A549 (cell line): ENCODE measurements around the gene CDH26. TPM values are rescaled to one million over a fixed set of nuclear protein-coding genes. Genes with fewer than 3 reads are reported as not detected.

Experiments
- ATAC-seq, 2 experiments: fragments of 200-7000 bp in 1 of 2; fragments of >200 bp in 1 of 2; cut with Nextera tagmentation in 1 of 2; cut with Tn5 transposase in 1 of 2; 3 replicates each; pipeline versions ENCODE4 v1.8.0 to v1.9.1; 2018 to 2020; ENCODE audit warnings: mild to moderate bottlenecking in 1 of 2, moderate library complexity in 1 of 2
- CTCF ChIA-PET: fragments of 300-600 bp; sonication (Branson Sonifier 250); formaldehyde crosslinking; extraction: SDS; loops from one replicate; lab custom pipeline; 2021; ENCODE audit warnings: antibody characterized with exemption, inconsistent platforms; lab: Yijun Ruan, JAX
- POLR2A ChIA-PET: fragments of 350-600 bp; formaldehyde crosslinking; extraction: SDS; loops from one replicate; lab custom pipeline; 2021; ENCODE audit warnings: antibody characterized with exemption, inconsistent platforms; lab: Yijun Ruan, JAX
- DNase-seq, 2 experiments: peaks; one replicate each; pipeline versions ENCODE4 v3.0.0 to v3.0.0-alpha.2; 2011 to 2016; ENCODE audit warnings: low read depth in 1 of 2, low spot score in 1 of 2
- FAIRE-seq: peaks from 2 replicates; lab custom pipeline; 2011; peaks lifted over from hg19 to GRCh38; lab: Jason Lieb, UNC
- H3K27ac ChIP-seq, 2 experiments: fragments of >200 bp; sonication (Bioruptor Twin); formaldehyde crosslinking; 3 replicates each; pipeline ENCODE4 v1.5.1; 2016 to 2017
- H3K4me1 ChIP-seq: fragments of >200 bp; sonication (Bioruptor Twin); formaldehyde crosslinking; 3 replicates; pipeline ENCODE4 v1.6.1; 2016
- H3K4me2 ChIP-seq: fragments of >200 bp; sonication (Bioruptor Twin); formaldehyde crosslinking; 3 replicates; pipeline ENCODE4 v1.6.1; 2016
- H3K4me3 ChIP-seq: fragments of >200 bp; sonication (Bioruptor Twin); formaldehyde crosslinking; 3 replicates; pipeline ENCODE4 v1.5.1; 2016
- H3K9me3 ChIP-seq: fragments of >200 bp; sonication (Bioruptor Twin); formaldehyde crosslinking; 3 replicates; pipeline ENCODE4 v1.6.1; 2016
- ATOH8 ChIP-seq: fragments of 250-450 bp; sonication (Bioruptor Pico); IDR thresholded peaks from 2 replicates; pipeline ENCODE4 v1.5.0; 2020; ENCODE audit warnings: low read depth, mild to moderate bottlenecking, moderate library complexity
- CHD4 ChIP-seq: fragments of 200-600 bp; sonication (generic); IDR thresholded peaks from 2 replicates; pipeline ENCODE4 v1.6.1; 2016; ENCODE audit warnings: antibody characterized with exemption, mild to moderate bottlenecking, borderline replicate concordance
- CTCF ChIP-seq: fragments of >200 bp; sonication (Bioruptor Twin); formaldehyde crosslinking; IDR thresholded peaks from 3 replicates; pipeline ENCODE4 v1.5.1; 2016
- FOSB ChIP-seq: fragments of 250-450 bp; sonication (Bioruptor Pico); IDR thresholded peaks from 2 replicates; pipeline ENCODE4 v1.5.0; 2020; ENCODE audit warnings: mild to moderate bottlenecking, moderate library complexity
- JUN ChIP-seq, 2 experiments: fragments of >200 bp; sonication (Bioruptor Twin); formaldehyde crosslinking; IDR thresholded peaks; 2 replicates in 1 of 2; 3 replicates in 1 of 2; pipeline ENCODE4 v1.6.1; 2016 to 2017
- JUNB ChIP-seq: fragments of >200 bp; sonication (Bioruptor Twin); formaldehyde crosslinking; IDR thresholded peaks from 2 replicates; pipeline ENCODE4 v1.6.1; 2016
- MAFK ChIP-seq: fragments of 450-650 bp; IDR thresholded peaks from 2 replicates; pipeline ENCODE4 v1.6.1; 2014; ENCODE audit not compliant: partially characterized antibody
- NFE2L2 ChIP-seq: fragments of 150-350 bp; conservative IDR thresholded peaks from 2 replicates; pipeline ENCODE4 v1.6.1; 2014; ENCODE audit warnings: low read length
- TFCP2L1 ChIP-seq: fragments of 250-450 bp; sonication (Bioruptor Pico); IDR thresholded peaks from 2 replicates; pipeline ENCODE4 v1.5.0; 2021; ENCODE audit warnings: mild to moderate bottlenecking
- USF2 ChIP-seq: fragments of 450-650 bp; IDR thresholded peaks from 2 replicates; pipeline ENCODE4 v1.6.1; 2014; ENCODE audit warnings: antibody characterized with exemption
- WGBS: methylation state at CpG from one replicate; pipeline ENCODE4 v1.1.6; 2017; ENCODE audit errors: missing lambda C conversion rate; 5-methylcytosine and 5-hydroxymethylcytosine counted together
- polyA plus RNA-seq, 4 experiments: library from polyadenylated mRNA; depleted of rRNA in 3 of 4; stranded (reverse); fragments of >200 nt; fragmentation: RNase III in 1 of 4; extraction: RNeasy Plus Mini Kit Qiagen cat#74134 plus additional on column Dnase treatment in 1 of 4; gene quantifications; 2 replicates in 3 of 4; 3 replicates in 1 of 4; pipeline ENCODE4 v1.2.3, GENCODE V29; 2011 to 2017
- TF ChIP-seq, protein P1 (sequence below): fragments of >200 bp; sonication (Bioruptor Twin); formaldehyde crosslinking; IDR thresholded peaks from 2 replicates; pipeline ENCODE4 v1.6.1; 2016
- TF ChIP-seq, protein P2 (sequence below): IDR thresholded peaks from 2 replicates; pipeline ENCODE4 v1.6.1; 2012
- TF ChIP-seq, protein P3 (sequence below): fragments of 200-600 bp; sonication (generic); IDR thresholded peaks from 2 replicates; pipeline ENCODE4 v1.6.1; 2016; ENCODE audit warnings: antibody characterized with exemption, mild to moderate bottlenecking, moderate library complexity

CDH26 gene
- polyA plus RNA-seq, 2 of the 4 experiments (the other 2 are of a cell fraction) = 0.27 to 0.57 TPM

GRCh38 chr20:59911041-59911440, 47.2 kb upstream of the CDH26 start:
- H3K9me3 ChIP-seq = no peaks in the 10 kb centered on the region
- H3K4me2 ChIP-seq = no peak overlapping the region
- H3K27ac ChIP-seq = no peak overlapping the region
- no peaks in the 10 kb centered on the region for H3K4me1 ChIP-seq
- ChIA-PET POLR2A (no interaction called here), CTCF (interaction anchor here (1.7 kb wide), 1 partner anchor 23 kb away, joined by 6 read pairs; the partner anchor contains the start of gene SYCP2)
- ATAC-seq (no peak), DNase-seq (no peak), FAIRE-seq (no peak)
- TF ChIP-seq ATOH8 (CRISPR knock-in tag) = no peak
- peak; percentile 68 for TF ChIP-seq MAFK
- H3K4me3 ChIP-seq = no peak overlapping the region
- 74% methylated on average over 2 of the region's 2 CpGs for whole genome bisulfite sequencing

DNA sequence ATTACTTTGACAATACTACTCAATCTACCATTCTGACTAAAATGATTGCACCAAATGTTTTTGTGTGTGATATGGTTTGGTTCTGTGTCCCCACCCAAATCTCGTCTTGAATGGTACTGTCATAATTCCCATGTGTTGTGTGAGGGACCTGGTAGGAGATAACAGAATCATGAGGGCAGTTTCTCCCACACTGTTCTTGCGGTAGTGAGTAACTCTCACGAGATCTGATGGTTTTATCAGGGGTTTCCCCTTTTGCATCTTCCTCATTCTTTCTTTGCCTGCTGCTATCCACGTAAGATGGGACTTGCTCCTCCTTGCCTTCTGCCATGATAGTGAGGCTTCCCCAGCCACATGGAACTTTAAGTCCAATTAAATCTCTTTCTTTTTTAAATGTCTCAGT, 45.6 kb upstream of the CDH26 start:
- FAIRE-seq = no peak
- no peak for DNase-seq
- no peak overlapping the region for H3K4me2 ChIP-seq
- no peak overlapping the region for H3K27ac ChIP-seq
- no peaks in the 10 kb centered on the region for H3K4me1 ChIP-seq
- ChIA-PET POLR2A (no interaction called here), CTCF (interaction anchor here (1.2 to 1.7 kb wide), 2 partner anchors 21 to 28 kb away, joined by 3 to 6 read pairs; partner anchors contain the start of genes FAM217B, PPP1R3D and SYCP2)
- no peaks in the 10 kb centered on the region for H3K9me3 ChIP-seq
- TF ChIP-seq, protein P1, sequence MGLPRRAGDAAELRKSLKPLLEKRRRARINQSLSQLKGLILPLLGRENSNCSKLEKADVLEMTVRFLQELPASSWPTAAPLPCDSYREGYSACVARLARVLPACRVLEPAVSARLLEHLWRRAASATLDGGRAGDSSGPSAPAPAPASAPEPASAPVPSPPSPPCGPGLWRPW = no peak
- TF ChIP-seq ATOH8 (CRISPR knock-in tag) (no peak), NFE2L2 (no peak)
- 70% methylated on average over 4 of the region's 4 CpGs for WGBS
- H3K4me3 ChIP-seq = no peak overlapping the region
- no peak for ATAC-seq

GRCh38 chr20:59920944-59921343, 37.3 kb upstream of the CDH26 start:
- POLR2A ChIA-PET = no interaction called here
- DNase-seq = no peak
- peak overlapping the region; percentile 7; the same call in 2 of the 3 replicates for H3K4me2 ChIP-seq
- no peak overlapping the region for H3K27ac ChIP-seq
- H3K4me3 ChIP-seq = no peak overlapping the region
- no peak for FAIRE-seq
- H3K4me1 ChIP-seq = peaks cover 12% of the 10 kb centered on the region; the same call in 1 of the 3 replicates
- no peak for ATAC-seq
- no peak for TF ChIP-seq JUN (IDR thresholded peaks at IDR 0.05)
- no peak for TF ChIP-seq CHD4
- no peak for TF ChIP-seq TFCP2L1 (CRISPR knock-in tag)
- TF ChIP-seq FOSB = no peak
- no peak for TF ChIP-seq JUNB
- TF ChIP-seq, protein P2, sequence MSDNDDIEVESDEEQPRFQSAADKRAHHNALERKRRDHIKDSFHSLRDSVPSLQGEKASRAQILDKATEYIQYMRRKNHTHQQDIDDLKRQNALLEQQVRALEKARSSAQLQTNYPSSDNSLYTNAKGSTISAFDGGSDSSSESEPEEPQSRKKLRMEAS = no peak
- no peak for TF ChIP-seq CTCF
- no peak for TF ChIP-seq USF2
- TF ChIP-seq, protein P3, sequence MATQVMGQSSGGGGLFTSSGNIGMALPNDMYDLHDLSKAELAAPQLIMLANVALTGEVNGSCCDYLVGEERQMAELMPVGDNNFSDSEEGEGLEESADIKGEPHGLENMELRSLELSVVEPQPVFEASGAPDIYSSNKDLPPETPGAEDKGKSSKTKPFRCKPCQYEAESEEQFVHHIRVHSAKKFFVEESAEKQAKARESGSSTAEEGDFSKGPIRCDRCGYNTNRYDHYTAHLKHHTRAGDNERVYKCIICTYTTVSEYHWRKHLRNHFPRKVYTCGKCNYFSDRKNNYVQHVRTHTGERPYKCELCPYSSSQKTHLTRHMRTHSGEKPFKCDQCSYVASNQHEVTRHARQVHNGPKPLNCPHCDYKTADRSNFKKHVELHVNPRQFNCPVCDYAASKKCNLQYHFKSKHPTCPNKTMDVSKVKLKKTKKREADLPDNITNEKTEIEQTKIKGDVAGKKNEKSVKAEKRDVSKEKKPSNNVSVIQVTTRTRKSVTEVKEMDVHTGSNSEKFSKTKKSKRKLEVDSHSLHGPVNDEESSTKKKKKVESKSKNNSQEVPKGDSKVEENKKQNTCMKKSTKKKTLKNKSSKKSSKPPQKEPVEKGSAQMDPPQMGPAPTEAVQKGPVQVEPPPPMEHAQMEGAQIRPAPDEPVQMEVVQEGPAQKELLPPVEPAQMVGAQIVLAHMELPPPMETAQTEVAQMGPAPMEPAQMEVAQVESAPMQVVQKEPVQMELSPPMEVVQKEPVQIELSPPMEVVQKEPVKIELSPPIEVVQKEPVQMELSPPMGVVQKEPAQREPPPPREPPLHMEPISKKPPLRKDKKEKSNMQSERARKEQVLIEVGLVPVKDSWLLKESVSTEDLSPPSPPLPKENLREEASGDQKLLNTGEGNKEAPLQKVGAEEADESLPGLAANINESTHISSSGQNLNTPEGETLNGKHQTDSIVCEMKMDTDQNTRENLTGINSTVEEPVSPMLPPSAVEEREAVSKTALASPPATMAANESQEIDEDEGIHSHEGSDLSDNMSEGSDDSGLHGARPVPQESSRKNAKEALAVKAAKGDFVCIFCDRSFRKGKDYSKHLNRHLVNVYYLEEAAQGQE = no peak
- no peaks in the 10 kb centered on the region for H3K9me3 ChIP-seq
- CTCF ChIA-PET = no interaction called here
